ENCODE results near the gene HOXB8.

DNA sequence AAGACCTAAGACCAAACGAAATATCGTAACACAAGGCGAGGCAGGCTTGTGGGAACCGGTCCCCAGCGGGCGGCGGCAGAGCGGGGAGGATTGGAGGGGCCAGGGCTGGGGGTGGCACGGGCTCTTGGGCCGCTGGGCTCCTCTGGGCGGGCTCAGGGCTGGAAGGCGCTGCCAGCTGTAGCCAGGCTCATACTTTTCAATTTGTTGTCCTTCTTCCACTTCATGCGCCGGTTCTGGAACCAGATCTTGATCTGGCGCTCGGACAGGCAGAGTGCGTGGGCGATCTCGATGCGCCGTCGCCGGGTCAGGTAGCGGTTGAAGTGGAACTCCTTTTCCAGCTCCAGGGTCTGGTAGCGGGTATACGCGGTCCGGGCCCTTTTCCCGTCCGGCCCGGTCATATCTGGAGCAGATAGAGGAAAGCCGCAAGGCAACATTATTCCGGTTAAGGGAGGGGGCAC lies 23.0 kb downstream of the HOXB8 start:
- TF ChIP-seq, protein P1, sequence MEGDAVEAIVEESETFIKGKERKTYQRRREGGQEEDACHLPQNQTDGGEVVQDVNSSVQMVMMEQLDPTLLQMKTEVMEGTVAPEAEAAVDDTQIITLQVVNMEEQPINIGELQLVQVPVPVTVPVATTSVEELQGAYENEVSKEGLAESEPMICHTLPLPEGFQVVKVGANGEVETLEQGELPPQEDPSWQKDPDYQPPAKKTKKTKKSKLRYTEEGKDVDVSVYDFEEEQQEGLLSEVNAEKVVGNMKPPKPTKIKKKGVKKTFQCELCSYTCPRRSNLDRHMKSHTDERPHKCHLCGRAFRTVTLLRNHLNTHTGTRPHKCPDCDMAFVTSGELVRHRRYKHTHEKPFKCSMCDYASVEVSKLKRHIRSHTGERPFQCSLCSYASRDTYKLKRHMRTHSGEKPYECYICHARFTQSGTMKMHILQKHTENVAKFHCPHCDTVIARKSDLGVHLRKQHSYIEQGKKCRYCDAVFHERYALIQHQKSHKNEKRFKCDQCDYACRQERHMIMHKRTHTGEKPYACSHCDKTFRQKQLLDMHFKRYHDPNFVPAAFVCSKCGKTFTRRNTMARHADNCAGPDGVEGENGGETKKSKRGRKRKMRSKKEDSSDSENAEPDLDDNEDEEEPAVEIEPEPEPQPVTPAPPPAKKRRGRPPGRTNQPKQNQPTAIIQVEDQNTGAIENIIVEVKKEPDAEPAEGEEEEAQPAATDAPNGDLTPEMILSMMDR (IDR thresholded peaks at IDR 0.05): no peak
- TF ChIP-seq POLR2A (IDR thresholded peaks at IDR 0.05) (no peak), POLR2AphosphoS5 (IDR thresholded peaks at IDR 0.05) (no peak)
